ENCODE data around the gene TSC22D1. TPM values are rescaled to one million over a fixed set of nuclear protein-coding genes. Genes with fewer than 3 reads are reported as not detected.
A peak's percentile ranks its signal among the peaks of the same experiment; 100 is the strongest.

TSC22D1 gene
- total RNA-seq, 1 donor from 2014 or later: 300 TPM

DNA sequence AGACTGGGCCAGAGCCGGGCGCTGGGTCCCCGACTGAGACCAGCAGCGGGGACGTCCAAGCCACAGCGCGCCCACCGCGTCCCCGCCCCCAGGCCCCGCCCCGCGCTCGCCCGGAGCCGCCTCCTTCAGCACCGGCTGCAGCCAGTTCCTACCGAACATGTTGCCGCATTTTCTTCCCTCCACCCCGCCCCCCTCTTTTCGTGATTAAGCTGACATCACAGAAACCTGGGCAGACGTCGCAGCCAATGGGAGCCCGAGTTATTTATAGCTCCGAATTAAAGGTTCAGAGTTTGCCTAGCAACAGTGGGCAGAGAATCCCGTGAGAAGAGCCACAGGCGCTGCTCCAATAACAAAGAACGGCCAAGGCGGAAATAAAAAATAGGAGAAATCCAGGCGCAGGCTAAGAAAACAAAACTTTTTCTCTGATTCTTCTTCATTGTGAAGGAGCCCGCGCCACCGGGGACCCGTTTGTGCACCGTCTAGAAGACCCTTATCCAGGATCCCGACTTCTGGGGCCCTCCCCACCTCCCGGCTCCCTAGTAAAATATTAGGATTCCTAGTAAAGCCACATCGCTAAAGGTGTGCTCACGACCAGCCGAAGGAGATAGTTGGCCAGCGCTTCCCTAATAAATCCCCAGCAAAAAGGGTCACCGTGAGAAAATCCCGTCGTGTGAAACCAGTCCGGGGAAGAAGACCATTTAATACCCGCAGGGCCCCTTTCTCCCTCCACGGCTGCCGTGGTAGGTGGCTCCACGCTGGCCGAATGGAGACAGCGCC is 140.8 kb downstream of the TSC22D1 start:
- DNase-seq (ENCODE audit: low spot score in 2 of 2) (peak; percentile 81 to 83), FAIRE-seq (peak; percentile 59)

DNA sequence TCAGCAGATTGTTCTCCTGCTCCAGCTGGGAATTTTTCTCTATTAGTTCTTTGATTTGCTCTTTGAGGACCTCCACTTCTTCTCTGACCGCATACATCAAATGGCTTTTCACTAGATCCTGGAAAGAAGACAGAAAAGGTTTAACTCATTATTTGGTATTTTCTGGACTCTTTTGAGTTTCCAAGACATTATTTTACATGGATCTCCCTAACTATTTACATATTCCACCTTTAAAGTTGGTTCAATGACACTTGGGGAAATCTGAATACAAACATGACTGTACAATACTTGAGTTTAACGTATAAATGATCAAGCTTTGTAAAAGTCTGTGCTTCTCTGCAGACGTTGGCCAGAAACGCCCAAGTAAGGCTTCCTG is 141.4 kb downstream of the TSC22D1 start:
- FAIRE-seq (no peak), DNase-seq (ENCODE audit: low spot score in 2 of 2) (no peak)

DNA sequence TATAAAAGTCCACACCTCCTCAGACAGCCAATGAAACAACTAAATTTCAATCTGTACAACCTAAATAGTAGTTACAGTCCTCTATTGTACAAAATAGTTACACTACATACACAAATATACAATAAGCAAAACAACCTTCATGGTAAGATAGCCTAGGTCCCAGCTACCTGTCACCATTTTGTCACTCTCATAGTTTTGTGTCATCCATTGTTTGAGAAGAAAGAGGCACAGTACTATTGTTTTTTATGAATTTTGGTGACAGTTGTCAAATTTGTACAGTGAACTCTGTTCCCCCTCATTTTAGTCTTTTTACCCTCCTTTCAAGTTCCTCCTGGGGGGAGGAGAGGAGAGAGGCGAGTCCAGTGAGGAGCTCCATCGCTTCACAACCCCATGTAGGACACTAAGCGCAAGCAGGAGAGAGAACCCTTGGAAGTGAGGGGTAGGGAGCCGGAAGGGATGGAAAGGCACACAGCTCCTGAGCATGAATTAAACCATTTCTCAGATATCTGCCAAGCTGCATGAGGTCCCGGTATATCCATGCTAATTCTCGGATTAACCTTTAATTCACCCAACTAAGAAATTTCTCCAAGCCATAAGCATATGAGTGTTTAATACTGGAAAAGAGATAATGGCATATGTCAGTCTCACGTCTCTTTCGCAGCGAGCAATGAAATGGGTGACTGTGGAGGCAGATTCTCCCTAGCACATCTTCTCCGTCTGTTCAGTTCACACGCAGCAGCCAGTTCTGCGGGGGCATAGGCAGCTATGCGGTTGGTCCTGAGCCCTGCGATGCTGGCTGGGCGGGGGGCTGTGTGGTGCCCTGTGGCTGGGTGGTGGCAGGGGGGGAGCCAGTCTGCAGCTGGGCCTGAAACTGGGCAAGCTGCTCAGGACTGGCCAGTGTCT is 142.0 kb downstream of the TSC22D1 start:
- no peak for DNase-seq (ENCODE audit: low spot score in 2 of 2)
- FAIRE-seq: no peak

DNA sequence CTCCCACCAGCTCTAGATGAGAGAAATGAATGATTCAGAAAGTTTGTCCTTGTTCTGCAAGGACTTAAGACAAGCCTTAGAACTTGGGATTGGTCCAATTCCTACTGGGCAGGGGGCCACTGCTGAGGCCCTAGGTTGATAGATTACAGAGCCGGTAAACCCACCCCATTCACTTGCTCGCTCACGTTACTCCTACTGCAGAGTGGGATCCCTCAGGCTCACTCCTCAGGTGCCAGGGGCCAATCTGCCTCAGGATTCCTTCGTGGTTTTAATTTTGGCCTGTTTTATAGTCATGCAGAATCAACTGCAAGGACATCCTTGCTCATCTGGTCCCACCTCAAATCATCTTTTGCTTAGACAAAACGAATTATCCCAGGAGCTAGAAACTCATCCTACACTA is 143.5 kb downstream of the TSC22D1 start:
- no peak for FAIRE-seq
- DNase-seq (ENCODE audit: low spot score in 2 of 2): no peak

DNA sequence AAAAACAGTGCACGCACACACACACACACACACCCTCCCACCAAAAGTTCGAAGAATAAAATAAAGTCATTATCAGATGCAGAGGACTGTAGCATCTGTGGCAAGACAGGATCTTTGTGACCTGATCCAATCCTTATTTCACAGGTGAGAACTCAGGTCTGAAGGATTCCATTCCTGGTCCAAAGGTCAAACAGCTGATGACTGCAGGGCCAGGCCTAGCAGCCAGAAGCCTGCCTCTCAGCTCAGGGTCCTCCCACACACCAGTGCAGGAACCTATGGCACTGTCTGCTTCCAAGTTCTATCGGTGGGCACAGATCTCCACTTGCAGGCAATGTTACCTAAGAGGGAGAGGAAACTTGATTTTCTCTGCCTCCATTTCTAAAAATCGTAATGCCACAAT is 145.0 kb downstream of the TSC22D1 start:
- no peak for DNase-seq (ENCODE audit: low spot score in 2 of 2)
- no peak for FAIRE-seq

DNA sequence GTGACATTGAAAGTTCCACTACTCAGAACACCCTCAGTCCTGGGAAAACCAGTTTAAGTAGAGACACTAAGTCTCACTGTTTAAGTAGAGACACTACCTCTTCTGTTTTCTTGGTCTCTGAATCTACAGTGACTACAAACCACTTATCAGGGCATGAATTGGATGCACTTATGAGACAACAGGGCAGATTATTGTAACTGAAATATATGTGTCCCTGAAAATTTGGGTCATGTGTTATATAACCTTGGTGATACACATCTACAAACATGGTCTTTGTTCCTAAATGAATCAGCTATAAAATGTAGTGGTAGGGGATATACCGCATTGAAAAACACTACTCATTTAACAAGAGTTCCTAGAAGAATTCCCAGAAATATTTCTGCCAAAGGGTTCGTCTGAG is 146.8 kb downstream of the TSC22D1 start:
- no peak for FAIRE-seq
- DNase-seq (ENCODE audit: low spot score in 2 of 2): no peak

DNA sequence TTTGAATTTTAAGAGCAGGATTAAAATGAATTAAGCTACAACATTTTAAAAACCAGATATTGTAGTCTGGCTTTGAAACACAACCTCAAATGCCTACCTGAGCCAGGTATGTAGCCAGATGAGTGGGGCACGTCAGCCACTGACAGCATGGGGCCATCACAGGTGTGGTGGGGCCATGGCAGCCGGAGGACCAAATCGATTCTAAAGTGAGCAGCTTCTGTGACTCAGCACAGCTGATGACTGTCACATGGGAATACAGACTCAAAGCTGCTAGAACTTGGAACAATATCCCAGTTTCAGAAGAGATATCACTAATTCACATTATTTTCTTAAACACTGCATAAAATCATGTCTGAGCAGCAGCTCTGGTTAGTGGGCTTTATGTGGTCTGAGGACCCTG is 149.7 kb downstream of the TSC22D1 start:
- FAIRE-seq: no peak
- no peak for DNase-seq (ENCODE audit: low spot score in 2 of 2)

DNA sequence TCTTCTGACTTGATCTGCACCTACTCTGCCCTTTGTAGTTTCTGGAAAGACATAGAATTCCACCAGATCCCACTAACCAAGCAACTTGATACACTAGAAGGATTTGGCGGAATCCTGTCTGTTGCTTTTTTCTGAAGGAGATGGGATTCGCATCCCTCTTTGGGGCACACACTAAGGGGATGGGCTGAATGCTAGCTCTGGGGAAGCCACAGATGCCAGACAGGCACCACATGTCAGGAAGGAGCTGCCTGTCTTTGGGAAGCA is 150.4 kb downstream of the TSC22D1 start:
- DNase-seq (ENCODE audit: low spot score in 2 of 2) (no peak), FAIRE-seq (no peak)

DNA sequence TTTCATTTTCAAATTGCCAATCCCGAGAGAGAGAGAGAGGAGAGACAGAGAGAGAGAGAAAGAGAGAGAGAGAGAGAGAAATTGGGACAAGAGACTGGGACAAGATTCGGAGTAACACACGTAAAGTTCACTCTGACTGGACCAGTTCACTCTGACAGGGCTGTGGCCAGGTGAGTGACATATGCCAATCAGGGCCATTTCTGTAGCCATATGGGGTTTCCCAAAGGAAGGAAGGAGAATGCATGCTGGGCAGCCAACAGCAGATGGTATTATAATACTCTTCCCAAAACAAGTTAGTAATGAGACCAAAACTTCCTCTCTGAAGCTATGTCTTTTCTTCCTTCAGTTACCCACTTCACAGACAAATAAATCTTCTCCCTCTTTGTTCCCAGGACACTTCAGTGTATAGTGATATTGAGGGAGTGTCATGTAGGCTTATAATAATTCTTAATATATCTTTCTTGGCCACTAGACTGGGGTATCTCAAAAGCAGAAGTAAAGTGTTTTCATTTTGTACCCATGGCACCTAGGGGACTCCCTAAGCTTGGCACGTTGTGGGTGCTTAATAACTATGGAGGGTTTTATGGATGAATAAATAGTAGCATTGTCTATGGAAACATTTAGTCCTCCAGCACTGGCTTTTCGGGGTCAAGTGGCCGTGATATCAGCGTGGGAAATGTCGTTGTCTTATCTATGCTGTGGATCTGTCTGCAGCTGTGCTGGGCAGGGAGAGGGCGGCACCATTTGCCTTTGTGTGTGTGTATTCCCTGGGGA is 150.9 kb downstream of the TSC22D1 start:
- FAIRE-seq (no peak), DNase-seq (ENCODE audit: low spot score in 2 of 2) (no peak)

DNA sequence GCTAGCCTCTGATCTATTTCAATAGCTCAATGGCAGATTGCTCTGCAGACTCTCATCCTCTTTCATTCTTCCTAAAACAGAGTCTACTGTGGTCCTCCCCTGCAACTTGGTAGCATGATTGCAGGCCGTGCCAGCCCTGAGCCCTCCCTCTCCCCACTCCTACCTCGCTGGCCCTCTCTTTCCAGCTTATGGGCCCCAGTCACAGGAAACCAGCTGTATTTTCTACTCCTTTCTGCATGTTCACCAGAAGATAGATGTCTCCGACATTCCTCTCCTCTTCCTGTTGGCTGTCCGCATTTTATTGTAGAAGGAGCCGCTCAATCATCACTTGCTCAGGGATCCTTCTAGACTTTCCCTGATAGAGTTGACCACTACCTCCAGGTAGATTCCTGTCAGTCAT is 152.3 kb downstream of the TSC22D1 start:
- FAIRE-seq: no peak
- DNase-seq (ENCODE audit: low spot score in 2 of 2): no peak

DNA sequence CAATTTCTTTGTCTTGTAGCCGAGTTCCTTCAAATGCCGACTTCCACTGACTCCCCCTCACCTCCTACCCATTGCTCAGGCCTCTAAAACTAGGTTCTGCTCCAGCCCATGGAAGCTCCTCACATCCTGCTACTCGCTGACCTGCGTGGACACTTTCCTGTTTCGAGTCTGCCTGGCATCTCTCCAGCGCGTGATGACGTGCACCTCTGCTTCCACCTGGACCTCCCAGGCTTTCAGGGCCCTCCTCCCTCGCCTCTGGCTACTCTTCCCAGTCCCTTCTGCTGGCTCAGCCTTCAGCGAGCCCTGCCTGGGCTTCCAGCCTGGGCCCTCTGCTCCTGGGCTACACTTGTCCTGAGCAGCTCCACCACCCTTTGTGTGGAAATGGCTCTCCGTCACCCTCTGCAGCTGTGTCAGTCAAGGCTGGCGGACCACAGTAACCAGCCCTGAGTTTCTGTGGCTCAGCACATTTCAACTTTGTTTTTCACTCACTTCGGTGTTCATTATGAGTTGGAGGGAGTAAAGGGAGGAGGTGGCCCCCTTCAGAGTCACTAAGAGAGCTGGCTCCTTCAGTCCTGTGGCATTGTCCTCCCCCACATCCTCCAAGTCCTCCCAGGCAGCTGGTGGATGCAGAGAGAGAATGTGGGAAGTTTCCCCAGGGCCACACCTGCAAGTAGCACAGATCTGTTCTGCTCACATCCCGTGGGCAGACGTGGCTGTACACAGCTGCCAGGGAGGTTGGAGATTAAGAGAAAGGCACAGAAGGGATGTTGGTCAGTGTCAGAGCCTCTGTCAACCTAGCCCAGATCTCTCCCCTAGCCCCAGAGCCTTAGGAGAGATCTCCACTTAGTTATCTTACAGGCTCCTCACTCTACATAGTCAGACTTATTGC is 153.1 kb downstream of the TSC22D1 start:
- DNase-seq (ENCODE audit: low spot score in 2 of 2): no peak
- FAIRE-seq: no peak

DNA sequence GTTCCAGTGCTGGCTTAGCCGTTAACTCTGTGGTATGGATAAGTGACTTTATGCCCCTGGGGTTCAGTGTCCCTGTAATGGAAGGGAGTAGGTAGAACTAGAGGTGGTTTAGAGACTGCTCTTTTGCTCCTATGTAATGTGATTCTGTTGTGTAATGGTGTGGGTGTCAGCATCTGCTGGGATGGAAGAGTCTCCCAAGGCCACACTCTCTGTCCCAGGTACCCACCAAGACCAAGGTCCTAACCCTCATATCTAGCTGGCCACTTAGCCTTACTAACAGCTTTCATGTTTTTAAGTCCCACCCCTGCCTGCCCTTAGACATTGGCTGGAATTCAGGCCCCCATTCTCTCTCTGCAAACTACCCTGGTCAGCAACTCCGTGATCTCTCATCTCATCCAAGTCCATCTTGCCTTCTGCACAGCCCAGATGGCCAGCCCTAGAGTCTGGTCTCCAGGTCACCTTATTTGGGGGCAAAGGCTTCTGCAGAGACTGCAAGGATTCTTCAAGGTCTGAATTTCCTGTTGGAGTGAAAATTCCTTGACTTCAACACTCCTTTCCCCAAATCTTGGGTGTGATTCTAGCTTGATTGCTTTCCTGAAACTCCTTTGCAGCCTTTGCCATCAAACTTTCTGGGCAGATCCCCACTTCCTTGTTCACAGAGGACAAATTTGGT is 154.1 kb downstream of the TSC22D1 start:
- DNase-seq (ENCODE audit: low spot score in 2 of 2) (no peak), FAIRE-seq (no peak)

DNA sequence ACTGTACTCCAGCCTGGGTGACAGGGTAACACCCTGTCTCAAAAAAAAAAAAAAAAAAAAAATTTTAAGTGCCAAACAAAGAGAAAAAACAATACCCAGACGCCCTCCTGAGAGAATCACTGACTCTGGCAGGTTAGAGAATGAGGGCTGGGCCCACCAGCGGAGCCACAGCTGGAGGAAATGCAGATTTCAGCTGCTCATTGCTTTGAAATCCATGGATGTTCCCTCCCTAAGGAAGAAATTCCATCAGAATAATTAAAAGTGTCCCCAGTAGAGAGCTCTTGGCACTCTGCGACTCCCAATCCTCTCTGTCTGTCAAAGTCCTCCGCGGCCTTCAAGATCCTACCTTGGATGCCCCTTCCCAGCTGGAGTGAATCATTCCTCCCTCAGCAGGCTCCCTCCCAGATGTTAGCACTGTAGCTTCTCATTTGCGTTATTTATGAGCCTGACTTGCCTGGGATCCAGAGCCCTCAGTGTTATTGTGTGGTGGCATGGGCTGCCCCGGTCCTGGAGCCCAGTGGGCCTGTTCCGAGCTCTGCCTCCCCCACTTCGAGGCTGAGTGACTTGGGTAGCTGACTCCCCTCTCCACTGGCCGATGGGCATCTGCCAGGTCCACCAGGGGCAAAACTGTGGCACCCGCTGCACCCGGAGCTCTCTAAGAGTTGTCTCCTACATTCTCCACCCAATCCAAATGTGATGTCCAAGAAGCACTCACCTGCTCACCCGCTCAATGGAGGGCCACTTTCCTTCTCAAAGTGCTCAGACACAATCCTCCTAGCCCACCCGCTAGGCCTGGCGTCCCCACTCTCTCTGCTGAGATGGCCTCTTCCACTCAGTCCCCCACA is 155.5 kb downstream of the TSC22D1 start:
- FAIRE-seq: no peak
- DNase-seq (ENCODE audit: low spot score in 2 of 2): no peak

DNA sequence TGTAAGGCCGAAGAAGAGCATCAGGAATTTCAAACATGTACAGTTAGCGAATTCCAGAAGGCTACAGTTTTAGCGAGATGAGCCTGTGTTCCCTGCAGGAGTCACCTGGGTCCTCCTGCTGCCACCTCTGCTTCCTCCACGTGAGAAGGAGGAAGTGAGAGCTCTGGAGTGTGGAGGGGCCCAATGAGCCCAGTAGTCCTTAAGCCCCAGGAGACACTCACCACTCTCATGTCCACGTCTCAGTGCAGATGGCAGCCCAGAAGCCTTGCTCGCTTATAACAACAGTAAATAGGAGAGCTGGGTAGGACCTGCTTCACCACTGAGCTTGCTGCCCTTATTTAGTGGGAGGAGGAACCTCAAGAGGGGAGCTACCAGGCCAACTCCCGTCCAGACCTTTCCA is 158.3 kb downstream of the TSC22D1 start:
- DNase-seq (ENCODE audit: low spot score in 2 of 2) (no peak), FAIRE-seq (no peak)

DNA sequence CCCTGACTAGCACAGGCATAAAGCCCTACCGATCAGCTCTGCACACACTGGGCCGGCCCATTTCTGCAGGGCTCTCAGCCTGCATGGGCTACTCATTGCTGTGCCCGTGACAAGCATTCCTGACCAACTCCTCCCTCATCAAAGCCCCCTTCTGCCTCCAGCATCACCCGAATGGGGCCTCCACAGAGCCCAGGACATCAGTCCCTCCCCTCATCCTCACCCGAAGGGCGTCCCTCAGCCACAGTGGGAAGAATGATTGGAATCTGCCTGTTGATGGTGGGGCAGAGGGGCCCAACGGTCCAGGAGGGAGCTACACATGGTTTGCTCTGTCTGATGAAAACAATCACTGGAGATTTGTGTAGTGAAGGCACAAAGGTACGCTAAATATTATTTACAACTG is 158.7 kb downstream of the TSC22D1 start:
- DNase-seq (ENCODE audit: low spot score in 2 of 2): no peak
- no peak for FAIRE-seq

DNA sequence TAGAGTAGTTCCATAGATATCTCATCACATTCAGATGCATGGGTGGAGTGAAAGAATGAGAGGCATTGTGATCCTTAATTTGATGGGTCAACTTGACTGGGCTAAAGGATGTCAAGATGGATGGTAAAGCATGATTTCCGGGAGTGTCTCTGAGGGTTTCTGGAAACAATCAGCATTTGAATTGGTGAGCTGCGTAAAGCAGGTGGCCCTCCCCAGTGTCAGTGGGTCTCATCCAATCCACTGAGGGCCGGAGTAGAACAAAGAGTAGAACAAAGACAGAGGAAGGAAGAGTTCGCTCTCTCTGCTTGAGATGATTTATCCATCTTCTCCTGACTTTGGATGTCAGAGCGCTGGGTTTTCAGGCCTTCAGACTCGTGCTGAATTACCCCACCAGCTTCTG is 159.4 kb downstream of the TSC22D1 start:
- DNase-seq (ENCODE audit: low spot score in 2 of 2): no peak
- no peak for FAIRE-seq

DNA sequence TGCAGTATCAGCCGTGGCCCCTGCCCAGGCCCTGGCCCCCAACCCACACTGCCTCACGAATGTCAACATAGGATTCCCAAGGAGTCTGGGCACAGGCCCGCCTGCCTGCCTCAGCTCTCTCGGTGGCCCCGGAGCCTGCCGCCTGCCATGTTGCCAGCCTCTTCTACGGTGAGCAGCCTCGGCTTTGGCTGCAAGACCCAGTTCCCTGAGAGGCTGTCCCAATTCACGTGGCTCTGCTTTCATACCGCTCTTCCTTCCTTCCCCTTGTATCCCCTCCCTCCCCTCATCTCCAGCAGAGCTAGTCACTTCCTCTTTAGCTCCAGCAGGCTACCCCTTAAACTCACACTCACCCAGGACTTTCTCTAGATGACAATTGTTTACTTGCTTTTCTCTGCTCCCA is 159.8 kb downstream of the TSC22D1 start:
- DNase-seq (ENCODE audit: low spot score in 2 of 2) (no peak), FAIRE-seq (no peak)

DNA sequence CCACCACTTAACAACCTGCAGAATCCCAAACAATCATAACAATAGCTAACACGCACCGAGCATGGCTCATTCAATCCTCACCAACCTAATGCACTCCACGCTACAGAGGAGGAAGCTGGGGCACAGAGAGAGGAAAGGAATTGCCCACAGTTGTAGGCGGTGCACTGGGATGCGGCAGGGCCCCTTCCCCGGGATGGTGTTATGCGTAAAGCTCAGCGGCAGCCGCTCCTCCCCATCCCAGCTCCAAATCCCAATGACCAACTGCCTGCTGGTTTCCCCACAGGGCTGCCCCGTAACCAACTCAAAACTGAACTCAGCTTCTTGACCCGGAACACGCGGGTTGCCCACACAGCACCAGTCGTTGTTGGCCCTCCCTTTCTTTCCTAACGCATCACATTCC is 160.3 kb downstream of the TSC22D1 start:
- FAIRE-seq (no peak), DNase-seq (ENCODE audit: low spot score in 2 of 2) (no peak)

DNA sequence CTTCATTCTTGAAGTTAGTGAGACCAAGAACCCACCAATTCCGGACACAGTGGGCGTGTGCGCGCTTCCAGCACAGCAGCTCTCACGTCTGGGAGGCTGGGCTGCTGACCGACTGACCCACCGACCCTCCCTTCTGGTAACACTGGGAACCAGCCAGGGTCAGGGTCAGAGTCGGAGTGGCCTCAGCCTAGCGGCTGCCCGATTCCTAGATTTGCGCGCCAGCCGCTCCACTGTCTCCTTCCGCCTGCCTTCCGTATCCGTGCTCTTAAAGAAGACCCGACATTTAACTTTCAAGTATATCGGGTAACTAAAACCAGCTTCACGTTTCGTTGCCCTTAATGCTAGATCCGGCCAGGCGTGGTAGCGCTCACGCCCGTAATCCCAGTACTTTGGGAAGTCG is 161.4 kb downstream of the TSC22D1 start:
- FAIRE-seq (no peak), DNase-seq (ENCODE audit: low spot score in 2 of 2) (no peak)

All from frontal cortex (tissue), 4 donors.